Measurements from ENCODE around the gene CCSAP. TPM values are rescaled to one million over a fixed set of nuclear protein-coding genes. Genes with fewer than 3 reads are reported as not detected.

Gene CCSAP
- total RNA-seq, 4 donors from 2014 or later = 7.2 to 18.1 (median 11.5) TPM

GRCh38 chr1:229316166-229316565 is 26.7 kb downstream of the CCSAP start:
- 89 to 91% methylated on average over 2 of the region's 2 CpGs for WGBS, 2 donors
- no peak for DNase-seq (ENCODE audit: low spot score in 2 of 2)
- Histone ChIP-seq H3K27me3 (no peaks in the 10 kb centered on the region), H3K36me3 (peaks cover 0 to 43% (median 12%) of the 10 kb centered on the region in 3 donors), H3K27ac (no peak overlapping the region), H3K4me3 (no peak overlapping the region), H3K9me3 (no peaks in the 10 kb centered on the region), H3K4me1 (no peaks in the 10 kb centered on the region)
- TF ChIP-seq CTCF (IDR thresholded peaks at IDR 0.05) (no peak), EP300 (IDR thresholded peaks at IDR 0.05) (no peak), POLR2A (IDR thresholded peaks at IDR 0.05) (no peak)

- no peak for TF ChIP-seq EP300 (IDR thresholded peaks at IDR 0.05)
- TF ChIP-seq CTCF (IDR thresholded peaks at IDR 0.05) = no peak
- TF ChIP-seq POLR2A (IDR thresholded peaks at IDR 0.05) = no peak
- H3K27me3 ChIP-seq = no peaks in the 10 kb centered on the region
- H3K36me3 ChIP-seq = peaks cover 0 to 55% (median 0%) of the 10 kb centered on the region in 3 donors
- H3K4me3 ChIP-seq = no peak overlapping the region
- 60 to 71% methylated on average over 6 of the region's 6 CpGs for WGBS, 2 donors
- DNase-seq (ENCODE audit: low spot score in 2 of 2) = no peak
- H3K9me3 ChIP-seq = no peaks in the 10 kb centered on the region
- H3K4me1 ChIP-seq = no peaks in the 10 kb centered on the region
- H3K27ac ChIP-seq = no peak overlapping the region
These were observed 32.0 kb downstream of the CCSAP start for GRCh38 chr1:229310833-229311232.

- no peak for TF ChIP-seq EP300 (IDR thresholded peaks at IDR 0.05)
- 85% methylated on average over 2 of the region's 2 CpGs for WGBS, 2 donors
- H3K27ac ChIP-seq = no peak overlapping the region
- no peaks in the 10 kb centered on the region for H3K27me3 ChIP-seq
- H3K36me3 ChIP-seq = peaks cover 0 to 55% (median 0%) of the 10 kb centered on the region in 3 donors
- H3K4me3 ChIP-seq = no peak overlapping the region
- H3K4me1 ChIP-seq = no peaks in the 10 kb centered on the region
- no peaks in the 10 kb centered on the region for H3K9me3 ChIP-seq
- DNase-seq (ENCODE audit: low spot score in 2 of 2) = no peak
These were observed 33.2 kb downstream of the CCSAP start for GRCh38 chr1:229309684-229310083.

GRCh38 chr1:229309074-229309473 is 33.8 kb downstream of the CCSAP start:
- H3K9me3 ChIP-seq = no peaks in the 10 kb centered on the region
- TF ChIP-seq EP300 (IDR thresholded peaks at IDR 0.05) (no peak), POLR2A (IDR thresholded peaks at IDR 0.05) (no peak), CTCF (IDR thresholded peaks at IDR 0.05) (no peak)
- WGBS, 2 donors = 50 to 63% methylated on average over 1 of the region's 1 CpG
- no peak overlapping the region for H3K4me3 ChIP-seq
- no peaks in the 10 kb centered on the region for H3K27me3 ChIP-seq
- no peak overlapping the region for H3K27ac ChIP-seq
- H3K36me3 ChIP-seq = peaks cover 0 to 55% (median 0%) of the 10 kb centered on the region in 3 donors
- DNase-seq (ENCODE audit: low spot score in 2 of 2) = no peak
- H3K4me1 ChIP-seq = no peaks in the 10 kb centered on the region

GRCh38 chr1:229305392-229305791 is 37.5 kb downstream of the CCSAP start:
- no peaks in the 10 kb centered on the region for H3K4me1 ChIP-seq
- no peaks in the 10 kb centered on the region for H3K9me3 ChIP-seq
- no peak for DNase-seq (ENCODE audit: low spot score in 2 of 2)
- H3K36me3 ChIP-seq = peaks cover 0 to 61% (median 0%) of the 10 kb centered on the region in 3 donors
- no peak overlapping the region for H3K27ac ChIP-seq
- no peak overlapping the region for H3K4me3 ChIP-seq
- TF ChIP-seq POLR2A (IDR thresholded peaks at IDR 0.05) (no peak), EP300 (IDR thresholded peaks at IDR 0.05) (no peak), CTCF (IDR thresholded peaks at IDR 0.05) (no peak)
- 36 to 39% methylated on average over 2 of the region's 2 CpGs for WGBS, 2 donors
- no peaks in the 10 kb centered on the region for H3K27me3 ChIP-seq

GRCh38 chr1:229303855-229304254 is 39.0 kb downstream of the CCSAP start:
- DNase-seq (ENCODE audit: low spot score in 2 of 2) = no peak
- 90 to 94% methylated on average over 4 of the region's 4 CpGs for WGBS, 2 donors
- no peaks in the 10 kb centered on the region for H3K9me3 ChIP-seq
- H3K27me3 ChIP-seq = no peaks in the 10 kb centered on the region
- H3K4me1 ChIP-seq = no peaks in the 10 kb centered on the region
- TF ChIP-seq CTCF (IDR thresholded peaks at IDR 0.05) = no peak
- TF ChIP-seq EP300 (IDR thresholded peaks at IDR 0.05) = no peak
- TF ChIP-seq POLR2A (IDR thresholded peaks at IDR 0.05) = no peak
- H3K36me3 ChIP-seq = peaks cover 0 to 69% (median 0%) of the 10 kb centered on the region in 3 donors
- no peak overlapping the region for H3K4me3 ChIP-seq
- no peak overlapping the region for H3K27ac ChIP-seq

All from tibial nerve (tissue), 4 donors.